Breast epithelium (tissue), 3 donors: ENCODE data around the gene CFL1.

Source experiments
- CTCF ChIP-seq, 3 donors: fragments of 450-650 bp; IDR thresholded peaks; one replicate each; pipeline ENCODE4 v1.5.1; 2016 to 2017; ENCODE audit warnings: antibody characterized with exemption in 3 of 3, mild to moderate bottlenecking in 3 of 3, moderate library complexity in 3 of 3
- POLR2A ChIP-seq: fragments of 450-650 bp; IDR thresholded peaks from one replicate; pipeline ENCODE4 v1.6.1; 2016; ENCODE audit warnings: antibody characterized with exemption, mild to moderate bottlenecking, moderate library complexity

- no peak for TF ChIP-seq POLR2A
- no peak for TF ChIP-seq CTCF (IDR thresholded peaks at IDR 0.05)
Measured at GRCh38 chr11:65852508-65853245, 5.3 kb downstream of the CFL1 start.
